MM.1S (cell line): Measurements from ENCODE around the gene PLXNA2.

Experiments used
- DNase-seq: peaks from one replicate; pipeline ENCODE4 v3.0.0-alpha.2; 2015
- H2AFZ ChIP-seq: fragments of 300-600 bp; sonication (generic); 2 replicates; pipeline ENCODE4 v1.6.0; 2016; ENCODE audit warnings: antibody characterized with exemption, low read length
- H3F3A ChIP-seq: fragments of 300-600 bp; sonication (generic); 2 replicates; pipeline ENCODE4 v1.6.1; 2016; ENCODE audit warnings: mild to moderate bottlenecking, antibody characterized with exemption, low read length, moderate library complexity, mixed read lengths; ENCODE audit not compliant: insufficient read depth
- H3K27ac ChIP-seq: fragments of 300-600 bp; sonication (generic); 2 replicates; pipeline ENCODE4 v1.5.1; 2016; ENCODE audit warnings: mild to moderate bottlenecking, low read length
- H3K27me3 ChIP-seq: fragments of 300-600 bp; sonication (generic); replicated peaks from 2 replicates; pipeline ENCODE4 v1.6.0; 2016; ENCODE audit warnings: low read length; ENCODE audit not compliant: insufficient read depth
- H3K36me3 ChIP-seq: fragments of 300-600 bp; sonication (generic); replicated peaks from 2 replicates; pipeline ENCODE4 v1.6.1; 2016; ENCODE audit warnings: mild to moderate bottlenecking, low read length, mixed read lengths; ENCODE audit not compliant: insufficient read depth
- H3K4me1 ChIP-seq: fragments of 300-600 bp; sonication (generic); 2 replicates; pipeline ENCODE4 v1.6.1; 2016; ENCODE audit warnings: low read length, mixed read lengths
- H3K4me2 ChIP-seq: fragments of 300-600 bp; sonication (generic); 2 replicates; pipeline ENCODE4 v1.6.0; 2016; ENCODE audit warnings: low read depth, low read length
- H3K4me3 ChIP-seq: fragments of 300-600 bp; sonication (generic); 2 replicates; pipeline ENCODE4 v1.5.1; 2016; ENCODE audit warnings: low read length, mixed read lengths
- H3K79me2 ChIP-seq: fragments of 300-600 bp; sonication (generic); 2 replicates; pipeline ENCODE4 v1.6.1; 2016; ENCODE audit warnings: mixed run types, low read length, mixed read lengths
- H3K9ac ChIP-seq: fragments of 300-600 bp; sonication (generic); 2 replicates; pipeline ENCODE4 v1.6.1; 2016; ENCODE audit warnings: low read length, mixed read lengths
- H3K9me2 ChIP-seq: fragments of 300-600 bp; sonication (generic); replicated peaks from 2 replicates; pipeline ENCODE4 v1.6.1; 2016; ENCODE audit warnings: mild to moderate bottlenecking, low read length, mixed read lengths; ENCODE audit not compliant: insufficient read depth
- H3K9me3 ChIP-seq: fragments of 300-600 bp; sonication (generic); replicated peaks from 2 replicates; pipeline ENCODE4 v1.6.1; 2016; ENCODE audit warnings: mild to moderate bottlenecking, low read length, mixed read lengths; ENCODE audit not compliant: insufficient read depth
- H4K20me1 ChIP-seq: fragments of 300-600 bp; sonication (generic); 2 replicates; pipeline ENCODE4 v1.6.1; 2016; ENCODE audit warnings: mild to moderate bottlenecking, low read length, moderate library complexity, mixed read lengths; ENCODE audit not compliant: insufficient read depth
- CTCF ChIP-seq: fragments of 300-600 bp; sonication (generic); IDR thresholded peaks from 2 replicates; pipeline ENCODE4 v1.5.1; 2016; ENCODE audit warnings: antibody characterized with exemption, low read length, mixed read lengths
- EZH2 ChIP-seq: fragments of 300-600 bp; sonication (generic); optimal IDR thresholded peaks from 2 replicates; pipeline ENCODE3; 2017; ENCODE audit warnings: low read depth, mild to moderate bottlenecking, antibody characterized with exemption, low read length, mixed read lengths
- EZH2phosphoT487 ChIP-seq: fragments of 300-600 bp; sonication (generic); IDR thresholded peaks from 2 replicates; pipeline ENCODE4 v1.6.1; 2018; ENCODE audit warnings: antibody characterized with exemption, low read length

PLXNA2 gene

GRCh38 chr1:208000504-208000903, 243.7 kb downstream of the PLXNA2 start:
- Histone ChIP-seq H3K4me2 (no peak overlapping the region), H3K9me2 (no peaks in the 10 kb centered on the region), H3K4me3 (no peak overlapping the region), H4K20me1 (no peaks in the 10 kb centered on the region), H3K4me1 (no peaks in the 10 kb centered on the region), H3K9me3 (no peaks in the 10 kb centered on the region), H3K36me3 (no peaks in the 10 kb centered on the region), H2AFZ (no peak overlapping the region), H3K79me2 (no peaks in the 10 kb centered on the region), H3K9ac (no peak overlapping the region), H3K27ac (no peak overlapping the region), H3K27me3 (no peaks in the 10 kb centered on the region), H3F3A (no peaks in the 10 kb centered on the region)
- DNase-seq = no peak
- no peak for TF ChIP-seq EZH2phosphoT487
- TF ChIP-seq CTCF = no peak
- TF ChIP-seq EZH2 = no peak

GRCh38 chr1:207999972-208000371, 244.2 kb downstream of the PLXNA2 start:
- Histone ChIP-seq H2AFZ (no peak overlapping the region), H3K4me1 (no peaks in the 10 kb centered on the region), H3K36me3 (no peaks in the 10 kb centered on the region), H3K9me3 (no peaks in the 10 kb centered on the region), H3K27ac (no peak overlapping the region), H4K20me1 (no peaks in the 10 kb centered on the region), H3K4me2 (no peak overlapping the region), H3K79me2 (no peaks in the 10 kb centered on the region), H3K9ac (no peak overlapping the region), H3F3A (no peaks in the 10 kb centered on the region), H3K4me3 (no peak overlapping the region), H3K27me3 (no peaks in the 10 kb centered on the region), H3K9me2 (no peaks in the 10 kb centered on the region)
- TF ChIP-seq CTCF (no peak), EZH2 (no peak), EZH2phosphoT487 (no peak)
- no peak for DNase-seq

- no peaks in the 10 kb centered on the region for H3K9me2 ChIP-seq
- no peak overlapping the region for H2AFZ ChIP-seq
- no peak for DNase-seq
- TF ChIP-seq EZH2 (no peak), CTCF (no peak), EZH2phosphoT487 (no peak)
- no peak overlapping the region for H3K27ac ChIP-seq
- no peaks in the 10 kb centered on the region for H3K79me2 ChIP-seq
- H3K4me3 ChIP-seq = no peak overlapping the region
- H3K4me1 ChIP-seq = no peaks in the 10 kb centered on the region
- no peak overlapping the region for H3K4me2 ChIP-seq
- no peaks in the 10 kb centered on the region for H3K9me3 ChIP-seq
- no peaks in the 10 kb centered on the region for H3K27me3 ChIP-seq
- no peaks in the 10 kb centered on the region for H3K36me3 ChIP-seq
- no peaks in the 10 kb centered on the region for H3F3A ChIP-seq
- no peaks in the 10 kb centered on the region for H4K20me1 ChIP-seq
- H3K9ac ChIP-seq = no peak overlapping the region
These were observed 244.8 kb downstream of the PLXNA2 start for GRCh38 chr1:207999274-207999915.
